K562 (cell line): Measurements from ENCODE around the gene EIF3K. TPM values are rescaled to one million over a fixed set of nuclear protein-coding genes. Genes with fewer than 3 reads are reported as not detected.

ENCODE experiments used
- CBFB ChIP-seq: sonication (generic); formaldehyde crosslinking; IDR thresholded peaks from 2 replicates; pipeline ENCODE4 v1.4.0; 2020; ENCODE audit warnings: mild to moderate bottlenecking, missing genetic modification reagents
- CHD1 ChIP-seq: fragments of 200-600 bp; sonication (generic); IDR thresholded peaks from one replicate; pipeline ENCODE4 v1.6.1; 2012; ENCODE audit warnings: mild to moderate bottlenecking, moderate library complexity, low read length, inconsistent platforms
- DNMT1 ChIP-seq: fragments of 450-650 bp; IDR thresholded peaks from 2 replicates; pipeline ENCODE4 v1.6.1; 2016; ENCODE audit warnings: antibody characterized with exemption, mild to moderate bottlenecking
- EHMT2 ChIP-seq: fragments of 450-650 bp; IDR thresholded peaks from 2 replicates; pipeline ENCODE4 v1.6.1; 2018; ENCODE audit warnings: antibody characterized with exemption
- ELF2 ChIP-seq: fragments of 250-450 bp; sonication (Bioruptor Pico); IDR thresholded peaks from 2 replicates; pipeline ENCODE4 v1.5.0; 2021; ENCODE audit warnings: mild to moderate bottlenecking
- ELF4 ChIP-seq: fragments of 450-650 bp; formaldehyde crosslinking; IDR thresholded peaks from 2 replicates; pipeline ENCODE4 v1.4.0; 2022; ENCODE audit warnings: missing genetic modification characterization
- FOXK2 ChIP-seq, 2 experiments: fragments of 450-650 bp; IDR thresholded peaks in 1 of 2; conservative IDR thresholded peaks in 1 of 2; 2 replicates each; pipeline ENCODE4 v1.6.1; 2016; ENCODE audit warnings: low read depth in 2 of 2, mild to moderate bottlenecking in 1 of 2
- KDM1A ChIP-seq, 2 experiments: fragments of 450-650 bp; IDR thresholded peaks; 2 replicates each; pipeline ENCODE4 v1.6.1; 2016; ENCODE audit warnings: mild to moderate bottlenecking in 2 of 2
- NR2F6 ChIP-seq: fragments of 450-650 bp; formaldehyde crosslinking; IDR thresholded peaks from 2 replicates; pipeline ENCODE4 v1.4.0; 2020; ENCODE audit warnings: mild to moderate bottlenecking
- TRIM28 ChIP-seq: fragments of 450-650 bp; IDR thresholded peaks from 2 replicates; pipeline ENCODE4 v1.6.1; 2017
- ZNF354B ChIP-seq: fragments of 250-450 bp; sonication (Bioruptor Pico); IDR thresholded peaks from 2 replicates; pipeline ENCODE4 v1.4.0; 2020
- polyA plus RNA-seq, 8 experiments: library from polyadenylated mRNA; depleted of rRNA in 4 of 8; stranded (reverse) in 5 of 8; unstranded in 3 of 8; fragments of >200 nt; fragmentation: Nextera tagmentation in 2 of 8; fragmentation: Illumina TruSeq in 1 of 8; extraction: Ambion mirVana in 2 of 8; extraction: Trizol in 1 of 8; gene quantifications; 2 replicates each; pipeline versions ENCODE4 v1.2.1 to v1.2.3, GENCODE V29; 2011 to 2014; ENCODE audit warnings: inconsistent platforms in 1 of 8, missing spikeins in 1 of 8
- total RNA-seq, 7 experiments: library from RNA; depleted of rRNA in 6 of 7; stranded (reverse); fragments of >200 nt in 6 of 7; fragmentation: Illumina TruSeq in 2 of 7; extraction: Trizol in 2 of 7; gene quantifications; 2 replicates each; pipeline versions ENCODE4 v1.2.1 to v1.2.3, GENCODE V29; 2011 to 2021; ENCODE audit warnings: low replicate concordance in 1 of 7
- TF ChIP-seq, protein P1 (sequence below): fragments of 250-450 bp; sonication (Bioruptor Pico); IDR thresholded peaks from 2 replicates; pipeline ENCODE4 v1.4.0; 2020; ENCODE audit warnings: mild to moderate bottlenecking, moderate library complexity
- TF ChIP-seq, protein P2 (sequence below): fragments of 450-650 bp; IDR thresholded peaks from 2 replicates; pipeline ENCODE4 v1.6.1; 2016; ENCODE audit warnings: low read depth
- TF ChIP-seq, protein P3 (sequence below): fragments of 250-450 bp; sonication (Bioruptor Pico); IDR thresholded peaks from 2 replicates; pipeline ENCODE4 v1.8.0; 2021; ENCODE audit warnings: moderate library complexity, mild to moderate bottlenecking, inconsistent platforms
- TF ChIP-seq, protein P4 (sequence below): fragments of 250-450 bp; sonication (Bioruptor Pico); IDR thresholded peaks from 2 replicates; pipeline ENCODE4 v1.8.0; 2022; ENCODE audit warnings: moderate library complexity, mild to moderate bottlenecking, inconsistent platforms

The EIF3K gene
- total and polyA plus RNA-seq, 9 of the 15 experiments (the other 6 are each of a cell fraction or from before 2014, with no cell fraction given), result 387 to 1,827 (median 733) TPM

DNA sequence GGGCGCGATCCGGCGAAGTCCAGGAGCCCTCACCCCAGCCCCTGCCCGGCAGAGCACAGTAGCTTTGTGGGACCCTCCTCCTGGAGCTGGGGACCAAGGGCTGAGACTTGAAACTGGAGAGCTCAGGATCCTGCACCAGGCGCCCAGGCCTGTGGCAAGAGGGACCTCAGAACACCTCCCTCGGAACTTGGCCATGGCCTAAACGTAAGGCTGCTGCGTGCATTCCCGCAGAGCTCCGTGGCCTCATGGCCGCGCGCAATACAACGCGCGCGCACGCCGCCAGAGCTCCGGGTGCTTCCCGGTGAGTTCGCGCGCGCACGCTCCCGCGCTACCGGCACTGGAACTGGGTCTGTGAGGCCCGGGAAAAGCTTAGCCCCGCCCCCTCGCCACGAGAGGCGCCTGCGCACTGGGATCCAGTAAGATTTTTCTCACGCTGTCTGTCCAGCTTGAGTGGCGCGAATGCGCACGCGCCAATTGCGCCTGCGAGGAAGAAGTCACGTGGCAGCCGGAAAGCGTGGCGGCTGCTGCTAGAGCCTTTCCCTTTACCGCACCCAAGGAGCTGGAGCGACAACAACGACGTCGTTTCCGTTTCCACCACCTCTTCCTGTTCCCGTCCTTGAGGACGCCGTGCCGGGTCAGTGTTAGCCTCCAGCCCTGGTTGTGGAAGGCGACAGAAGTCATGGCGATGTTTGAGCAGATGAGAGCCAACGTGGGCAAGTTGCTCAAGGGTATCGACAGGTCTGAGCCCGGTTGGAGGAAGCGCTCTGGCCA is at the start of gene EIF3K (continued):
- TF ChIP-seq, protein P1, sequence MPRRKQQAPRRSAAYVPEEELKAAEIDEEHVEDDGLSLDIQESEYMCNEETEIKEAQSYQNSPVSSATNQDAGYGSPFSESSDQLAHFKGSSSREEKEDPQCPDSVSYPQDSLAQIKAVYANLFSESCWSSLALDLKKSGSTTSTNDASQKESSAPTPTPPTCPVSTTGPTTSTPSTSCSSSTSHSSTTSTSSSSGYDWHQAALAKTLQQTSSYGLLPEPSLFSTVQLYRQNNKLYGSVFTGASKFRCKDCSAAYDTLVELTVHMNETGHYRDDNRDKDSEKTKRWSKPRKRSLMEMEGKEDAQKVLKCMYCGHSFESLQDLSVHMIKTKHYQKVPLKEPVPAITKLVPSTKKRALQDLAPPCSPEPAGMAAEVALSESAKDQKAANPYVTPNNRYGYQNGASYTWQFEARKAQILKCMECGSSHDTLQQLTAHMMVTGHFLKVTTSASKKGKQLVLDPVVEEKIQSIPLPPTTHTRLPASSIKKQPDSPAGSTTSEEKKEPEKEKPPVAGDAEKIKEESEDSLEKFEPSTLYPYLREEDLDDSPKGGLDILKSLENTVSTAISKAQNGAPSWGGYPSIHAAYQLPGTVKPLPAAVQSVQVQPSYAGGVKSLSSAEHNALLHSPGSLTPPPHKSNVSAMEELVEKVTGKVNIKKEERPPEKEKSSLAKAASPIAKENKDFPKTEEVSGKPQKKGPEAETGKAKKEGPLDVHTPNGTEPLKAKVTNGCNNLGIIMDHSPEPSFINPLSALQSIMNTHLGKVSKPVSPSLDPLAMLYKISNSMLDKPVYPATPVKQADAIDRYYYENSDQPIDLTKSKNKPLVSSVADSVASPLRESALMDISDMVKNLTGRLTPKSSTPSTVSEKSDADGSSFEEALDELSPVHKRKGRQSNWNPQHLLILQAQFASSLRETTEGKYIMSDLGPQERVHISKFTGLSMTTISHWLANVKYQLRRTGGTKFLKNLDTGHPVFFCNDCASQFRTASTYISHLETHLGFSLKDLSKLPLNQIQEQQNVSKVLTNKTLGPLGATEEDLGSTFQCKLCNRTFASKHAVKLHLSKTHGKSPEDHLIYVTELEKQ, result no peak
- TF ChIP-seq FOXK2 (conservative IDR thresholded peaks at IDR 0.05 in 1 of 2, IDR thresholded peaks at IDR 0.05 in 1 of 2; ENCODE audit: low read depth in 2 of 2) (peak; percentile 93 to 95), ELF4 (CRISPR knock-in tag) (no peak), ELF2 (no peak), TRIM28 (0 out of 2 replicates have a peak, but pooled peaks have one; percentile 24), NR2F6 (CRISPR knock-in tag) (no peak), CHD1 (no peak), EHMT2 (no peak), DNMT1 (no peak), ZNF354B (no peak), KDM1A (IDR thresholded peaks at IDR 0.05) (no peak), CBFB (CRISPR knock-in tag) (peak; percentile 84)
- TF ChIP-seq, protein P2, sequence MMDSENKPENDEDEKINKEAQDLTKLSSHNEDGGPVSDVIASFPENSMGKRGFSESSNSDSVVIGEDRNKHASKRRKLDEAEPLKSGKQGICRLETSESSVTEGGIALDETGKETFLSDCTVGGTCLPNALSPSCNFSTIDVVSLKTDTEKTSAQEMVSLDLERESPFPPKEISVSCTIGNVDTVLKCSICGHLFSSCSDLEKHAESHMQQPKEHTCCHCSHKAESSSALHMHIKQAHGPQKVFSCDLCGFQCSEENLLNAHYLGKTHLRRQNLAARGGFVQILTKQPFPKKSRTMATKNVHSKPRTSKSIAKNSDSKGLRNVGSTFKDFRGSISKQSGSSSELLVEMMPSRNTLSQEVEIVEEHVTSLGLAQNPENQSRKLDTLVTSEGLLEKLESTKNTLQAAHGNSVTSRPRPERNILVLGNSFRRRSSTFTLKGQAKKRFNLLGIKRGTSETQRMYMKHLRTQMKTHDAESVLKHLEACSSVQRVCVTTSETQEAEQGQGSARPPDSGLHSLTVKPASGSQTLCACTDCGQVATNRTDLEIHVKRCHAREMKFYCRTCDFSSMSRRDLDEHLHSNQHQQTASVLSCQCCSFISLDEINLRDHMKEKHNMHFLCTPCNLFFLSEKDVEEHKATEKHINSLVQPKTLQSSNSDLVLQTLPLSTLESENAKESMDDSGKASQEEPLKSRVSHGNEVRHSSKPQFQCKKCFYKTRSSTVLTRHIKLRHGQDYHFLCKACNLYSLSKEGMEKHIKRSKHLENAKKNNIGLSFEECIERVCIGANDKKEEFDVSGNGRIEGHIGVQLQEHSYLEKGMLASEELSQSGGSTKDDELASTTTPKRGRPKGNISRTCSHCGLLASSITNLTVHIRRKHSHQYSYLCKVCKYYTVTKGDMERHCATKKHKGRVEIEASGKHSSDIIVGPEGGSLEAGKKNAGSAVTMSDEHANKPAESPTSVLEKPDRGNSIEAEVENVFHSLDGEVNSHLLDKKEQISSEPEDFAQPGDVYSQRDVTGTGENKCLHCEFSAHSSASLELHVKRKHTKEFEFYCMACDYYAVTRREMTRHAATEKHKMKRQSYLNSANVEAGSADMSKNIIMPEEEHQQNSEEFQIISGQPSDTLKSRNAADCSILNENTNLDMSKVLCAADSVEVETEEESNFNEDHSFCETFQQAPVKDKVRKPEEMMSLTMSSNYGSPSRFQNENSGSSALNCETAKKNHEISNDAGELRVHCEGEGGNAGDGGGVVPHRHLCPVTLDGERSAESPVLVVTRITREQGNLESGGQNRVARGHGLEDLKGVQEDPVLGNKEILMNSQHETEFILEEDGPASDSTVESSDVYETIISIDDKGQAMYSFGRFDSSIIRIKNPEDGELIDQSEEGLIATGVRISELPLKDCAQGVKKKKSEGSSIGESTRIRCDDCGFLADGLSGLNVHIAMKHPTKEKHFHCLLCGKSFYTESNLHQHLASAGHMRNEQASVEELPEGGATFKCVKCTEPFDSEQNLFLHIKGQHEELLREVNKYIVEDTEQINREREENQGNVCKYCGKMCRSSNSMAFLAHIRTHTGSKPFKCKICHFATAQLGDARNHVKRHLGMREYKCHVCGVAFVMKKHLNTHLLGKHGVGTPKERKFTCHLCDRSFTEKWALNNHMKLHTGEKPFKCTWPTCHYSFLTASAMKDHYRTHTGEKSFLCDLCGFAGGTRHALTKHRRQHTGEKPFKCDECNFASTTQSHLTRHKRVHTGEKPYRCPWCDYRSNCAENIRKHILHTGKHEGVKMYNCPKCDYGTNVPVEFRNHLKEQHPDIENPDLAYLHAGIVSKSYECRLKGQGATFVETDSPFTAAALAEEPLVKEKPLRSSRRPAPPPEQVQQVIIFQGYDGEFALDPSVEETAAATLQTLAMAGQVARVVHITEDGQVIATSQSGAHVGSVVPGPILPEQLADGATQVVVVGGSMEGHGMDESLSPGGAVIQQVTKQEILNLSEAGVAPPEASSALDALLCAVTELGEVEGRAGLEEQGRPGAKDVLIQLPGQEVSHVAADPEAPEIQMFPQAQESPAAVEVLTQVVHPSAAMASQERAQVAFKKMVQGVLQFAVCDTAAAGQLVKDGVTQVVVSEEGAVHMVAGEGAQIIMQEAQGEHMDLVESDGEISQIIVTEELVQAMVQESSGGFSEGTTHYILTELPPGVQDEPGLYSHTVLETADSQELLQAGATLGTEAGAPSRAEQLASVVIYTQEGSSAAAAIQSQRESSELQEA, result no peak
- TF ChIP-seq, protein P3, sequence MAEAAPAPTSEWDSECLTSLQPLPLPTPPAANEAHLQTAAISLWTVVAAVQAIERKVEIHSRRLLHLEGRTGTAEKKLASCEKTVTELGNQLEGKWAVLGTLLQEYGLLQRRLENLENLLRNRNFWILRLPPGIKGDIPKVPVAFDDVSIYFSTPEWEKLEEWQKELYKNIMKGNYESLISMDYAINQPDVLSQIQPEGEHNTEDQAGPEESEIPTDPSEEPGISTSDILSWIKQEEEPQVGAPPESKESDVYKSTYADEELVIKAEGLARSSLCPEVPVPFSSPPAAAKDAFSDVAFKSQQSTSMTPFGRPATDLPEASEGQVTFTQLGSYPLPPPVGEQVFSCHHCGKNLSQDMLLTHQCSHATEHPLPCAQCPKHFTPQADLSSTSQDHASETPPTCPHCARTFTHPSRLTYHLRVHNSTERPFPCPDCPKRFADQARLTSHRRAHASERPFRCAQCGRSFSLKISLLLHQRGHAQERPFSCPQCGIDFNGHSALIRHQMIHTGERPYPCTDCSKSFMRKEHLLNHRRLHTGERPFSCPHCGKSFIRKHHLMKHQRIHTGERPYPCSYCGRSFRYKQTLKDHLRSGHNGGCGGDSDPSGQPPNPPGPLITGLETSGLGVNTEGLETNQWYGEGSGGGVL (CRISPR knock-in tag), result no peak
- TF ChIP-seq, protein P4, sequence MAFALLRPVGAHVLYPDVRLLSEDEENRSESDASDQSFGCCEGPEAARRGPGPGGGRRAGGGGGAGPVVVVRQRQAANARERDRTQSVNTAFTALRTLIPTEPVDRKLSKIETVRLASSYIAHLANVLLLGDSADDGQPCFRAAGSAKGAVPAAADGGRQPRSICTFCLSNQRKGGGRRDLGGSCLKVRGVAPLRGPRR (CRISPR knock-in tag), result no peak
